GM19397 (cell line): ENCODE results near the gene SEC63.
"Not testable (repeated sequence)": the region's sequence is repeated elsewhere in the genome, so short reads cannot be mapped to it uniquely, and the experiment has no call there.

Source experiments
- ATAC-seq: cut with Tn5 transposase; IDR thresholded peaks from one replicate; pipeline ENCODE4 v1.9.1; 2021; ENCODE audit warnings: mild to moderate bottlenecking, moderate library complexity; ENCODE audit not compliant: unreplicated experiment

The SEC63 gene

GRCh38 chr6:107957909-107958688, at the start of gene SEC63:
TSS of gene SEC63 (minus strand) at chr6:107958208. CDS start at chr6:107958009, 199 bp downstream.
- ATAC-seq, result peak; percentile 92

- no peak for ATAC-seq
These were observed 48.0 kb upstream of the SEC63 start for GRCh38 chr6:108005961-108006360.

GRCh38 chr6:108004861-108005260, 46.9 kb upstream of the SEC63 start:
- ATAC-seq, result no peak

GRCh38 chr6:108002365-108003221, 44.6 kb upstream of the SEC63 start:
- no peak for ATAC-seq

- no peak for ATAC-seq
These were observed 43.8 kb upstream of the SEC63 start for GRCh38 chr6:108001696-108002231.

- ATAC-seq, result not testable (repeated sequence)
These were observed 42.3 kb upstream of the SEC63 start for GRCh38 chr6:108000259-108000658.

- ATAC-seq, result no peak
These were observed 41.3 kb upstream of the SEC63 start for GRCh38 chr6:107999341-107999740.

- no peak for ATAC-seq
These were observed 34.0 kb upstream of the SEC63 start for GRCh38 chr6:107991772-107992550.

GRCh38 chr6:107991061-107991460, 33.1 kb upstream of the SEC63 start:
- ATAC-seq, result no peak

- ATAC-seq, result not testable (repeated sequence)
These were observed 32.6 kb upstream of the SEC63 start for GRCh38 chr6:107990587-107990986.

GRCh38 chr6:107989166-107990094, 31.4 kb upstream of the SEC63 start:
- ATAC-seq, result no peak

GRCh38 chr6:107988570-107988969, 30.6 kb upstream of the SEC63 start:
- ATAC-seq, result no peak

GRCh38 chr6:107987805-107988204, 29.8 kb upstream of the SEC63 start:
- ATAC-seq, result no peak

GRCh38 chr6:107985701-107986100, 27.7 kb upstream of the SEC63 start:
- no peak for ATAC-seq

GRCh38 chr6:107983811-107984210, 25.8 kb upstream of the SEC63 start:
- ATAC-seq, result no peak

GRCh38 chr6:107982486-107982885, 24.5 kb upstream of the SEC63 start:
- no peak for ATAC-seq

GRCh38 chr6:107981695-107982094, 23.7 kb upstream of the SEC63 start:
- ATAC-seq, result no peak

- no peak for ATAC-seq
These were observed 19.3 kb upstream of the SEC63 start for GRCh38 chr6:107977283-107977682.

- ATAC-seq, result no peak
These were observed 18.3 kb upstream of the SEC63 start for GRCh38 chr6:107976155-107976783.
